Stimulated activated naive B cell treated with anti-CD40 and anti-IgM and Interleukin-4, amounts not matched to agents 10 μg/mL and 1 μg/mL and 100 μg/mL, for 72 hours (primary cell): ENCODE results near the gene MYO15B.
"Not testable (repeated sequence)": the region's sequence is repeated elsewhere in the genome, so short reads cannot be mapped to it uniquely, and the experiment has no call there.

Source experiments
- ATAC-seq, 2 donors: fragments of 150-1000 bp; cut with Tn5 transposase; replicated peaks; 2 replicates each; pipeline ENCODE4 v1.10.0; 2021; ENCODE audit warnings: moderate library complexity in 1 of 2
- DNase-seq: peaks from one replicate; pipeline ENCODE4 v3.0.0; 2021
- H3K27ac Mint-ChIP-seq: one replicate; pipeline ENCODE4 v1.8.0; 2022; ENCODE audit warnings: mild to moderate bottlenecking, mixed read lengths
- H3K27me3 Mint-ChIP-seq, 2 donors: one replicate each; pipeline ENCODE4 v1.8.0; 2022; ENCODE audit warnings: mixed read lengths in 2 of 2
- H3K36me3 Mint-ChIP-seq, 2 donors: one replicate each; pipeline ENCODE4 v1.8.0; 2022; ENCODE audit warnings: mixed read lengths in 2 of 2, mild to moderate bottlenecking in 1 of 2
- H3K4me1 Mint-ChIP-seq, 2 donors: one replicate each; pipeline ENCODE4 v1.8.0; 2022; ENCODE audit warnings: mixed read lengths in 2 of 2, mild to moderate bottlenecking in 1 of 2
- H3K4me3 Mint-ChIP-seq, 2 donors: one replicate each; pipeline ENCODE4 v1.8.0; 2022; ENCODE audit warnings: mild to moderate bottlenecking in 2 of 2, mixed read lengths in 2 of 2, moderate library complexity in 1 of 2
- H3K9me3 Mint-ChIP-seq, 2 donors: one replicate each; pipeline ENCODE4 v1.8.0; 2022; ENCODE audit warnings: mixed read lengths in 2 of 2, mild to moderate bottlenecking in 1 of 2

MYO15B gene

DNA sequence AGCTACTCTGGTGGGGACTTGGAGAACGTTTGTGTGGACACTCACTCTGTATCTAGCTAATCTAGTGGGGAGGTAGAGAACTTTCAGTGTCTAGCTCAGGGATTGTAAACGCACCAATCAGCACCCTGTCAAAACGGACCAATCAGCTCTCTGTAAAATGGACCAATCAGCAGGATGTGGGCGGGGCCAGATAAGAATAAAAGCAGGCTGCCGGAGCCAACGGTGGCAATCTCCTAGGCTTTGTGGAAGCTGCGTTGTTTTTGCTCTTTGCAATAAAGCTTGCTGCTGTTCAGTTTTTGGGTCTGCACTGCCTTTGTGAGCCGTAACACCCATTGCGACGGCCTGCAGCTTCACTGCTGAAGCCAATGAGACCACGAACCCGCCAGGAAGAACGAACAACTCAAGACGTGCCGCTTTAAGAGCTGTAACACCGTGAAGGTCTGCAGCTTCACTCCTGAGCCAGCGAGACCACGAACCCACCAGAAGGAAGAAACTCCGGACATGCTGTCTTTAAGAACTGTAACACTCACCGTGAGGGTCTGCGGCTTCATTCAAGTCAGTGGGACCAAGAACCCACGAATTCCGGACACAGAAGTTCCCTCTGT is 6.4 kb upstream of the MYO15B start:
- not testable (repeated sequence) for H3K4me1 Mint-ChIP-seq, DNase-seq, H3K27me3 Mint-ChIP-seq, H3K9me3 Mint-ChIP-seq, H3K36me3 Mint-ChIP-seq
- Mint-ChIP-seq H3K27ac (peak overlapping the region; percentile 20), H3K4me3 (peak overlapping the region; percentile 47 to 72)
- ATAC-seq, result peak in 1 of 2 donors; percentile 23

DNA sequence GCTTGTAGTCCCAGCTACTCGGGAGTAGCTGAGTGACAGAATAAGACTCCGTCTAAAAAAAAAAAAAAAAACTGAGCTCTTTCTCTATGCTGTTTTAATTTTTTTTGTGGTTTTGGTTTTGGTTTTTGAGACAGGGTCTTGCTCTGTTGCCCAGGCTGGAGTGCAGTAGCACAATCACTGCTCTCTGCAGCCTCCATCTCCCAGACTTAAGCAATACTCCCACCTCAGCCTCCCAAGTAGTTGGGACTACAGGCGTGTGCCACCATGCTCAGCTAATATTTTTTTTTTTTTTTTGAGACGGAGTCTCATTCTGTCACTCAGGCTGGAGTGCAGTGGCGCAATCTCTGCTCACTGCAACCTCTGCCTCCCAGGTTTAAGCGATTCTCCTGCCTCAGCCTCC is 4.4 kb upstream of the MYO15B start:
- DNase-seq, H3K4me3 Mint-ChIP-seq, H3K9me3 Mint-ChIP-seq, H3K27ac Mint-ChIP-seq, ATAC-seq, H3K27me3 Mint-ChIP-seq, H3K36me3 Mint-ChIP-seq, H3K4me1 Mint-ChIP-seq: not testable (repeated sequence)

DNA sequence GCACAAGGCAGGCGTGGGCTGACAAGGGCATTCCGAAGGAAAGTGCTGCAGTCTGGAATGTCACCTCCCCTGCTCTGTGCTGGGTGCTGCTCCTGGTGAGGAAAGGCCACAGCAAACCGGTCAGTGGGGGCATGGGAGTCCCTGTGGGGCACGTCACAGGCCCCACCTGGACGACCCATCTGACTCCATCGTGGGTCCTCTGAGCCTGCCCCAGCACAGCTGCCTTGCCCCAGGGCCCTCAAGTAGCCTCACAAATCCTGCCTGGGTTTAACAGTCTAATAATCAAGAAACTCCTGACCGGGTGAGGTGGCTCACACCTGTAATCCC is 2.8 kb upstream of the MYO15B start:
- Mint-ChIP-seq H3K27me3 (no peaks in the 10 kb centered on the region), H3K4me1 (peaks cover 4 to 11% of the 10 kb centered on the region in 2 donors), H3K4me3 (no peak overlapping the region), H3K27ac (no peak overlapping the region), H3K36me3 (no peaks in the 10 kb centered on the region), H3K9me3 (peaks cover 0 to 7% of the 10 kb centered on the region in 2 donors)
- DNase-seq, result no peak
- no peak for ATAC-seq

DNA sequence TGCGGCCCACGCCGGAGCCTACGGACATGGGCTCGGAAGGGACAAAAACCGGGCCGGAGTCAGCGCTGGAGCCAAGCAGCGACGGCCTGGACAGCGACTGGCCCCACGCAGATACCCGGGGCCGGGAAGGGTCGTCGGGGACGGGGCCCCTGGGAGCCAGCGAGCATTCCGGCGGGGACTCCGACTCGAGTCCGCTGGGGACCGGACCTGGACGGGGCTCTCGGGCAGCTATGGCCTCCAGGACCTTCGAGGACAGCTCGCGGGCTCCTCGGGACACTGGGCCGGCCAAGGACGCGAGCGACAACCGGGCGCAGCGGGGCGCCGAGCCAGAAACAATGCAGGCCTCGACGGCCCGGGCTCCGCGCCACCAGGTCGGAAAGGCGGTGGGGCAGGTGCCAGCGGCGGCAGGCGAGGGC is 1.0 kb downstream of the MYO15B start:
- H3K36me3 Mint-ChIP-seq, result peaks cover 0 to 5% of the 10 kb centered on the region in 2 donors
- peaks cover 8 to 28% of the 10 kb centered on the region in 2 donors for H3K4me1 Mint-ChIP-seq
- no peaks in the 10 kb centered on the region for H3K27me3 Mint-ChIP-seq
- H3K4me3 Mint-ChIP-seq, result peak overlapping the region; percentile 86 to 90
- DNase-seq (peak; percentile 35), ATAC-seq (peak; percentile 22 to 48)
- H3K27ac Mint-ChIP-seq, result peak overlapping the region; percentile 94
- no peaks in the 10 kb centered on the region for H3K9me3 Mint-ChIP-seq

DNA sequence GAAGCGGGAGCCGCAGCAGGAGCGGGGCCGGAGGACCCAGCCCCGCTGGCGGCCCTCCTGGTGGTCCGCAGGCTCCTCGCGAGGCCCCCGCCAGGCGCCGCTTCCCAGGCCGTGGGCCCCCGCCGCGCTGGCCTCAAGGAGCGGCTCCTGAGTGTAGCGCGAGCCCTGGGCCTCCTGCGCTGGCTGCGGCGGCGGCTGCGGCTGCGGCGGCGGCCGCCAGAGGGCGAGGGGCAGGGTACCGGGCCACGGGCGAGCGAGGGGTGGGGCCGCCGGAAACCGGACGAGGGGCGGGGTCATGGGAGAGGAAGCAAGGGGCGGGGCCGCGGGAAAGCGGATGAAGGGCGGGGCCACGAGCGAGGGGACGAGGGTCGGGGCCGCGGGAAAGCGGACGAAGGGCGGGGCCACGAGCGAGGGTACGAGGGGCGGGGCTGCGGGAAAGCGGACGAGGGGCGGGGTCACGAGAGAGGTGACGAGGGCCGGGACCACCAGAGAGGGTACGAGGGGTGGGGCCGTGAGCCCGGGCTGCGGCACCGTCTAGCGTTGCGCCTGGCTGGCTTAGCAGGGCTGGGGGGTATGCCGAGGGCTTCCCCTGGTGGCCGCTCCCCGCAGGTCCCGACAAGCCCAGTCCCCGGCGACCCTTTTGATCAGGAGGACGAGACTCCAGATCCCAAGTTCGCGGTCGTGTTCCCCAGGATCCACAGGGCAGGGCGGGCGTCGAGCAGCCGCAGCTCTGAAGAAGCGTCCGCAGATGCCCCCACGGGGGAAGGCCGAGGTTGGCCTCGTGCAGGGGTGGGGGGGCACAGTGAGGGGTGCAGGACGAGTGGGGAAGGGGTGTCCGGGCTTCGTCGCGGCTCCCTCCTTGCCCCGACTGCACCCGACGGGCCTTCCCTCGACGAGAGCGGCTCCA is 1.7 kb downstream of the MYO15B start:
- Mint-ChIP-seq H3K27me3 (no peaks in the 10 kb centered on the region), H3K27ac (peak overlapping the region; percentile 88), H3K36me3 (peaks cover 0 to 5% of the 10 kb centered on the region in 2 donors), H3K9me3 (no peaks in the 10 kb centered on the region), H3K4me3 (peak overlapping the region; percentile 75 to 90), H3K4me1 (peaks cover 8 to 28% of the 10 kb centered on the region in 2 donors)
- peak; percentile 88 for DNase-seq
- ATAC-seq, result peak; percentile 87

DNA sequence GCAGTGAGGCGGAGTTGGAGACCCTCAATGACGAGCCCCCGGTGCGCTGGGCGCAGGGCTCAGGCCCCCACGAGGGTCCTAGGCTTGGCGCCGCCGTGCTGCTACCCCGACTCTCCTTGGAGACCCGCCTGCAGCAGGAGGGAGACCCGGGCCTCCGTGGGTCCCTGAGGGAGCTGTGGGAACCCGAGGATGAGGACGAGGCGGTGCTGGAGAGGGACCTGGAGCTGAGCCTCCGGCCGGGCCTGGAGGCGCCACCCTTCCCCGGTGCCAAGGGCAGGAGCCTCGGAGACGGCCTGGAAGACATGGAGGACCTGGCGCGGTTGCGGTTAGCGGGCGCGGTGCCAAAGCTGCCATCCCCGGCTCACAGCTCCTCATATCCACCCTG is 2.3 kb downstream of the MYO15B start:
- H3K4me3 Mint-ChIP-seq, result peak overlapping the region in 1 of 2 donors; percentile 84
- H3K27me3 Mint-ChIP-seq, result no peaks in the 10 kb centered on the region
- H3K9me3 Mint-ChIP-seq, result no peaks in the 10 kb centered on the region
- ATAC-seq, result no peak
- no peak overlapping the region for H3K27ac Mint-ChIP-seq
- no peak for DNase-seq
- peaks cover 8 to 28% of the 10 kb centered on the region in 2 donors for H3K4me1 Mint-ChIP-seq
- peaks cover 0 to 5% of the 10 kb centered on the region in 2 donors for H3K36me3 Mint-ChIP-seq

DNA sequence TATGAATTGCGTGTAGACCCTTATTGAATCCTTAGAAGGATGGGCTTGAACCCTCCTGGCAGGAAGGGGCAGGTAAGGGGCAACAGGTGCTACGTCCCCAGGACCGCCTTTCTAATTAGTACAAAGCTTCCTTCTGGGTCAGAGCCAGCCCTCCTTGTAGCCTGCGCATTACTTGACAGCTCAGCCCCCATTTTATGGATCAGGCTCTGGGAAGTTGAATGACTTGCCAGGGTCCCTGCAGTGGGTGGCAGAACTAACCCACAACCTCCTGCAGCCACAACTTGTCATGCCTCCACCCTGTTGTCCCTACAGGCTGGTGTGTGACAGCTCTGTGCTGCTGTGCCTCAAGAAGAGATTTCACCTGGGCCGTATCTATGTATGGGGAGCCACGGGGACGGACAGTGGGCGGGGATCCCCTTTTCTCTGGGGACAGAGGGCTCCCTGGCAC is 2.7 kb downstream of the MYO15B start:
- H3K9me3 Mint-ChIP-seq, result no peaks in the 10 kb centered on the region
- H3K27ac Mint-ChIP-seq, result no peak overlapping the region
- peaks cover 8 to 28% of the 10 kb centered on the region in 2 donors for H3K4me1 Mint-ChIP-seq
- DNase-seq (no peak), ATAC-seq (no peak)
- peaks cover 0 to 5% of the 10 kb centered on the region in 2 donors for H3K36me3 Mint-ChIP-seq
- H3K4me3 Mint-ChIP-seq, result peak overlapping the region in 1 of 2 donors; percentile 43
- no peaks in the 10 kb centered on the region for H3K27me3 Mint-ChIP-seq

DNA sequence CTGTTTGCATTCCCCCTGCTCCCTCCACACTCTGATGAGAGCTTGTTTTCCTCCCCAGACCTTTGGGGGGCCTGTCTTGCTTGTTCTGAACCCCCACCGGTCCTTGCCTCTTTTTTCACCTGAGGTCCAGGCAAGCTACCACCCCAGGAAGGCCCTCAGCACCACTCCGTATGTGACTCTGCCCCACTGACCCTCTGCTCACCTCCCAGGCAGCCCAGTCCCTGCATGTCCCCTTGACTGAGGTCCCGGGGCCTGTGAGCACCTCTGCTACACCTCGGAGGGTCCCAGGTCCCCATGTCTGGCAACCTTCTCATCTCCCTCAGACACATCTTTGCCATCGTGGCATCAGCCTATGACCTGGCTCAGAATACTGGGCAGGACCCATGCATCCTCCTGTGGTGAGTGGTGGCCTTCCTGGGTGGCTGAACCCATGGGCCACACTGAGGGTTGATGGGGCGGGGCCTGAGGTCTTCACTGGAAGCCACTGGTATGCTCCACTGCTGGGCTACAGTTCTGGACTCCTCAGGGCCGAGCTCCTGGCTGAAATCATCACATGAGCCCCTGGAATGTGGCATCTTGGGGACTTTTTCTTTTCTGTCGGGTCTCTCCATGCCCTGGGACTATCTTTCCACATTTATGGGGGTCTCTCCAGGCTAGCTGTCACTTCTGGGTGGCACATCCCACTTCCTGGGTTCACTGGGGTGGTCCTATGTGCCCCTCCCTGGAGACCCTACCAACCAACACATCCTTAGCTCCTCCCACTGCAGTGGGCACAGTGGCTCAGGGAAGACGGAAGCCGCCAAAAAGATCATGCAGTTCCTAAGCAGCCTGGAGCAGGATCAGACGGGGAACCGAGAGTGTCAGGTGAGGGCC is 3.5 kb downstream of the MYO15B start:
- Mint-ChIP-seq H3K9me3 (no peaks in the 10 kb centered on the region), H3K4me3 (peak overlapping the region; percentile 20 to 37), H3K36me3 (peaks cover 0 to 5% of the 10 kb centered on the region in 2 donors), H3K27me3 (no peaks in the 10 kb centered on the region), H3K27ac (peak overlapping the region; percentile 20), H3K4me1 (peaks cover 8 to 28% of the 10 kb centered on the region in 2 donors)
- DNase-seq, result no peak
- ATAC-seq, result no peak

DNA sequence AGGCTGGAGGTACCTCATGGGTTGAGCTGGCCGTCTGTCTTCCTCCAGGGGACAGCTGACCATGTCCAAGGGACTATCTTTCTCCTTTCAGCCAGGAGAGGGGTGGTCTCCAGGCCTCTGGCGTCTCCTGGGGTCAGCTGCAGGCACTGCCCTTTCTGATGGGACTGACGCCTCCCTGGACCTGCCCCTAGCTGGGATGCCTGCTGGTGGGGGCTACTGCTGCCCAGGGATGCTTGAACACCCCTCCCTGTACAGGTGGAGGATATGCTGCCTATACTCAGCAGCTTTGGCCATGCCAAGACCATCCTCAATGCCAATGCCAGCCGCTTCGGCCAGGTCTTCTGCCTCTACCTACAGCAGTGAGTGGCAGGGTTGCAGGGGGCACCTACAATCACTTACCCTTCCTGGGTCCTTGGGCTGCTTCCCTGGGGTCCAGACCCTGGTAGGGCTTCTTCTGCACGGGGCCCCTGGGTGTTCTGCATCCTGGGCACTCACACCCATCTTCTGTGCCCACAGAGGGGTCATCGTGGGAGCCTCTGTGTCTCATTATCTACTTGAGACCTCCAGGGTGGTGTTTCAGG is 4.2 kb downstream of the MYO15B start:
- H3K4me1 Mint-ChIP-seq, result peaks cover 8 to 28% of the 10 kb centered on the region in 2 donors
- H3K27ac Mint-ChIP-seq, result no peak overlapping the region
- ATAC-seq (no peak), DNase-seq (no peak)
- no peaks in the 10 kb centered on the region for H3K9me3 Mint-ChIP-seq
- H3K27me3 Mint-ChIP-seq, result no peaks in the 10 kb centered on the region
- H3K4me3 Mint-ChIP-seq, result no peak overlapping the region
- H3K36me3 Mint-ChIP-seq, result peaks cover 0 to 5% of the 10 kb centered on the region in 2 donors

DNA sequence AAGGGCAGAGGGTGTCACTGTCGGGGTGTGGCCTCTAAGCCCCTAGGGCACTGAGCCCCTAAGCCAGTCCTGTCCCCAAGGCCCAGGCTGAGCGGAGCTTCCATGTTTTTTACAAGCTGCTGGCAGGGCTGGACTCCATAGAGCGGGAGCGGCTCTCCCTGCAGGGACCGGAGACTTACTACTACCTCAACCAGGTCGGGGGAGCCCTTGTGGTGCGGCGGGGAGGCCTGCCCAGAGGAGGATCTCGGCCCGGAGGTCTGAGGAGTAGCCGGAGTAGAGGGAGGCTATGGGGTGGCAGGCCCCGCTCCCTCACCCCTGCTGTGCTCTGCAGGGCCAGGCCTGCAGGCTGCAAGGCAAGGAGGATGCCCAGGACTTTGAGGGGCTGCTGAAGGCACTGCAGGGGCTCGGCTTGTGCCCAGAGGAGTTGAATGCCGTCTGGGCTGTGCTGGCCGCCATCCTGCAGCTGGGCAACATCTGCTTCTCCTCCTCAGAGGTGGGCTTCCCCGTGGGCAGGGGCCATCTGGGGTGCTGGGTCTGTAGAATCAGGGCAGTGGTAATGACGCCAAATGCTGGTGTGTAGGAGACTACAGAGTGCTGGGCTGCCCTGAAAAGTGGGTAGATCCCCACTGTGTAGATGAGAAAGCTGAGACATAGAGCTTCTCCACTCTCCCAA is 4.9 kb downstream of the MYO15B start:
- Mint-ChIP-seq H3K4me3 (no peak overlapping the region), H3K27ac (no peak overlapping the region), H3K36me3 (peaks cover 0 to 5% of the 10 kb centered on the region in 2 donors), H3K27me3 (no peaks in the 10 kb centered on the region), H3K4me1 (peaks cover 10 to 24% of the 10 kb centered on the region in 2 donors), H3K9me3 (no peaks in the 10 kb centered on the region)
- no peak for ATAC-seq
- DNase-seq, result no peak

DNA sequence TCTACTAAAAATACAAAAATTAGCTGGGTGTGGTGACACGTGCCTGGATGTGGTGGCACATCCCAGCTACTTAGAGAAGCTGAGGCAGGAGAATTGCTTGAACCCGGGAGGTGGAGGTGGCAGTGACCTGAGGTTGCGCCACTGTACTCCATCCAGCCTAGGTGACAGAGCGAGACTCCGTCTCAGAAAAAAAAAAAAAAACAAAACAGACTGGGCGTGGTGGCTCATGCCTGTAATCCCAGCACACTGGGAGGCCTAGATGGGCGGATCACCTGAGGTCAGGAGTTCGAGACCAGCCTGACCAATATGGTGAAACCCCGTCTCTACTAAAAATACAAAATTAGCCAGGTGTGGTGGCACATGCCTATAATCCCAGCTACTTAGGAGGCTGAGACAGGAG is 5.8 kb downstream of the MYO15B start:
- H3K4me3 Mint-ChIP-seq, H3K27me3 Mint-ChIP-seq, H3K9me3 Mint-ChIP-seq, H3K27ac Mint-ChIP-seq, ATAC-seq, DNase-seq, H3K36me3 Mint-ChIP-seq: not testable (repeated sequence)
- peaks cover 10 to 19% of the 10 kb centered on the region in 2 donors for H3K4me1 Mint-ChIP-seq

DNA sequence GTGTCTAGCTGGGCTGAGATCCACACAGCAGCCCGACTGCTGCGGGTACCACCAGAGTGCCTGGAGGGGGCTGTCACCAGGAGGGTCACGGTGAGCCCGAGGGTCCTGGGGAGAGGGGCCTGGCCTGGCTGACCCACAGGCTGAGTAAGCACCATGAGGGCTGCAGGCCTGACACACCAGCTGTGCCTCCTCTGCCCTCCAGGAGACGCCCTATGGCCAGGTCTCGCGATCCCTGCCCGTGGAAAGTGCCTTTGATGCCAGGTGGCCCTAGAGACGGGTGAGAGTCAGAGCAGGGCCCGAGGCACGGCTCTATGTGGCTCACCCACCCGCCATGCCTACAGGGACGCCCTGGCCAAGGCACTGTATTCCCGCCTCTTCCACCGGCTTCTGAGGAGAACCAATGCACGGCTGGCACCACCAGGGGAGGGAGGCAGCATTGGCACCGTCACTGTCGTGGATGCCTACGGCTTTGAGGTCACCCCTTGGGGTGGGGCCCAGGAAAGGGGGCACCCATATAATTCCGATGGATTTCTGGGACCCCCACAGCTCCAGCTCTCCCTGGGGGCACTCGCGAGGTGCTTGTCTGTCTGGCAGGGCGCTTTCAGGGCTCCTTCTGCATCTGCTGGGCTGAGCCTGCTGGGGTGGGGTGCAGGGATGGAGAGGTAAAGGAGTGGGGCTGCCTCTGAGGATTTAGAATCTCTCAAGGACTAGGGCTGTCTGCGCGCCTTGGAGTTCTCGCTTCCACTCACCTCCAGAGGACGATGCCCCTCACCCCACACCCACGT is 7.1 kb downstream of the MYO15B start:
- ATAC-seq (no peak), DNase-seq (no peak)
- peaks cover 0 to 5% of the 10 kb centered on the region in 2 donors for H3K36me3 Mint-ChIP-seq
- no peak overlapping the region for H3K4me3 Mint-ChIP-seq
- no peak overlapping the region for H3K27ac Mint-ChIP-seq
- peaks cover 8 to 19% of the 10 kb centered on the region in 2 donors for H3K4me1 Mint-ChIP-seq
- no peaks in the 10 kb centered on the region for H3K27me3 Mint-ChIP-seq
- no peaks in the 10 kb centered on the region for H3K9me3 Mint-ChIP-seq
